PC-3 (cell line): ENCODE measurements around the gene ARL3.

ENCODE experiments used
- CTCF ChIP-seq: fragments of 300-600 bp; sonication (generic); conservative IDR thresholded peaks from 2 replicates; pipeline ENCODE4 v1.5.1; 2017; ENCODE audit warnings: antibody characterized with exemption, low read depth, mild to moderate bottlenecking, low read length
- EZH2phosphoT487 ChIP-seq: fragments of 300-600 bp; sonication (generic); IDR thresholded peaks from 2 replicates; pipeline ENCODE4 v1.6.1; 2018; ENCODE audit warnings: mild to moderate bottlenecking, antibody characterized with exemption, low read length, borderline replicate concordance

- TF ChIP-seq CTCF (no peak), EZH2phosphoT487 (no peak)
Measured at GRCh38 chr10:102630663-102631062, 83.5 kb downstream of the ARL3 start.
